Left ventricle myocardium superior (tissue), 1 donor: ENCODE data around the gene OBSCN. TPM values are rescaled to one million over a fixed set of nuclear protein-coding genes. Genes with fewer than 3 reads are reported as not detected.

ENCODE experiments used
- ATAC-seq: fragments of 200-7000 bp; cut with Tn5 transposase; one replicate; pipeline ENCODE4 v1.9.1; 2020; ENCODE audit warnings: mild to moderate bottlenecking, moderate library complexity
- DNase-seq: peaks from one replicate; pipeline ENCODE4 v3.0.0-alpha.2; 2020
- intact Hi-C: fragments of 100-400 bp; cut with micrococcal nuclease; formaldehyde crosslinking; loops from one replicate; pipeline ENCODE4 v1.11.0; 2022
- total RNA-seq: library from RNA; stranded (reverse); fragmentation: NEBNext Ultra II Directional; extraction: Animal tissue kit (Norgen Biotek cat#: 25700); gene quantifications from one replicate; pipeline ENCODE4 v1.2.1, GENCODE V29; 2021
- donor health status: DM: no; HTN: yes; CAD: no; lungs with severe emphysema.

OBSCN gene
- total RNA-seq, 1 donor from 2014 or later = 316 TPM

DNA sequence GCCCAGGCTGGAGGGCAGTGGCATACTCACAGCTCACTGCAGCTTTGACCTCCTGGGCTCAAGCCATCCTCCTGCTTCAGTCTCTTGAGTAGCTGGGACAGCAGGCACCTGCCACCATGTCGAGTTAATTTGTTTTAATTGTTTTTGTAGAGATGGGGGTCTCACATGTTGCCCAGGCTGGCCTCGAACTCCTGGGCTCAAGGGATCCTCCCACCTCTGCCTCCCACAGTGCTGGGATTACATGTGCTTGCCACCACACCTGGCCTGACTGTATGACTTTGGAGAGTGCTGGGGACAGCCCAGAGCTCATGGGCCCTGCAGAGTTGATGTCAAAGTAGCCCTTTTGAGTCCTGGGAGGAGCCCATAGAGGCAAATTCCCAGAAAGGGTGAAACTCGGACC, 1.8 kb downstream of the OBSCN start:
- intact Hi-C loops = no loop called here
- DNase-seq (no peak), ATAC-seq (no peak)

DNA sequence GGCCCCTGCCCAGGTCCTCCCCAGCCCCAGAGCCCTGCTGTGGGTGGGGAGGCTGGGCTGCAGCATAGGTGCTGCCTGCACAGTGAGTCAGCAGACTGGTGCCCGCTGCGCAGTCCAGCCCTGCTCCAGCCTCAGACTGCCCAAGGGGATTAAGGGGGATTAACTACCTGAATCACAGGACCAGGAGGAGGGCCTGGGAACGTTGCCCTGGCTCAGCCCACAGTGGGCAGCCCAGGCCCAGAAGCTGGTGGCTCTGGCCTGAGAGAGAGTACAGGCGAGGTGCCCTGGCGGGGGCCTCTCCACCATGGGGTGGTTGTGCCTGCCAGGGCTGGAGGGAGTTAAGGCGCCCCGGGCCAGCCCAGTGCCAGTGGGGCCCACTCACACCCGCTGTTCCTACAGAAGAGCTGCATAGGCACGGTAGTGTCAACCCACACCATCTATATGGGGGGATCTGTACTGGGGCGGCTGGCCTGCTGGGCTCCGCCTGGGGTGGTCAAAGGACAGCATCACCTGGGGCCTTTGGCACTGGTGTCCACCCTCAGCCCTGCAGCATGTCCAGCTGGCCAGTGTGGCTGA, 2.3 kb downstream of the OBSCN start:
- DNase-seq (peak; percentile 81), ATAC-seq (peak; percentile 41)
- intact Hi-C loops = no loop called here

DNA sequence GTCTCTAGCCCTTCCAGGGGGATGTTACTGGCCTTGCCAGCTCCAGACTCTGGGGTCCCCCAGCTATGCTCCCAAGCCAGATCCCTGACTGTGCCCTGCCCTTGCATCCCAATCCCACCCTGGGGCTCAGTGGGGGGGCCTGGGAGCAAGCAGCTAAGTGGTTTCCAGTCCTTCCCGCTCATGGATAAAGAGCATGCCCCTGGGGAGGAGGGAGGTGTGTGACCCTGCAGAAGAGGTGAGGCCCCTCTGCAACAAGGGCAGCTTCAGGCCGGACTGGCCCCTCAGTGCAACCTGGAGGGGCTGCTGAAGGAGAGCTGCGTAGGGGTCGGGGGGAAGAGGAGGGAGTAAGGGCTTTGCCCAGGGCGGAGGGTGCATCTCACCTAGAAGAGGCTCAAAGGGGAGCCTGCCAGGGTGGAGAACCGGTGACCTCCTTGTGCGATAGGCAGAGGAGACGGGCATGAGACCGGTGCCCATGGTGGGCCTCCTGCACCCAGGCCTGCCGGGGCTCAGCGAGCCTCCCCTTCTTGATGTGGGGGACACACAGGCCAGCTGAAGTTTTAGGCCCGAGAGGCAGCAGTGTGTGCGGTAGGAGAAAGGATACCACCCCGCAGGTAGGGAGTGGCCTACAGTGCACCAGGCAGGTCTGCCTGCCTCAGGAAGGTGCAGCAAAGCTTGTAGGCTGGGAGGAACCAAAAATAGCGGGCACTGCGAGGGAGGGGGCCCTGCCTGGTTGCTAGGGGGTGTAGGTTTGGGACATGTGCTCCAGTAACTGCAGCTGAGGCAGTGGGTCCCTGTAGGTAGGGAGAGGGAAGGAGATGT, 3.1 kb downstream of the OBSCN start:
- intact Hi-C loops = no loop called here
- ATAC-seq = no peak
- no peak for DNase-seq

DNA sequence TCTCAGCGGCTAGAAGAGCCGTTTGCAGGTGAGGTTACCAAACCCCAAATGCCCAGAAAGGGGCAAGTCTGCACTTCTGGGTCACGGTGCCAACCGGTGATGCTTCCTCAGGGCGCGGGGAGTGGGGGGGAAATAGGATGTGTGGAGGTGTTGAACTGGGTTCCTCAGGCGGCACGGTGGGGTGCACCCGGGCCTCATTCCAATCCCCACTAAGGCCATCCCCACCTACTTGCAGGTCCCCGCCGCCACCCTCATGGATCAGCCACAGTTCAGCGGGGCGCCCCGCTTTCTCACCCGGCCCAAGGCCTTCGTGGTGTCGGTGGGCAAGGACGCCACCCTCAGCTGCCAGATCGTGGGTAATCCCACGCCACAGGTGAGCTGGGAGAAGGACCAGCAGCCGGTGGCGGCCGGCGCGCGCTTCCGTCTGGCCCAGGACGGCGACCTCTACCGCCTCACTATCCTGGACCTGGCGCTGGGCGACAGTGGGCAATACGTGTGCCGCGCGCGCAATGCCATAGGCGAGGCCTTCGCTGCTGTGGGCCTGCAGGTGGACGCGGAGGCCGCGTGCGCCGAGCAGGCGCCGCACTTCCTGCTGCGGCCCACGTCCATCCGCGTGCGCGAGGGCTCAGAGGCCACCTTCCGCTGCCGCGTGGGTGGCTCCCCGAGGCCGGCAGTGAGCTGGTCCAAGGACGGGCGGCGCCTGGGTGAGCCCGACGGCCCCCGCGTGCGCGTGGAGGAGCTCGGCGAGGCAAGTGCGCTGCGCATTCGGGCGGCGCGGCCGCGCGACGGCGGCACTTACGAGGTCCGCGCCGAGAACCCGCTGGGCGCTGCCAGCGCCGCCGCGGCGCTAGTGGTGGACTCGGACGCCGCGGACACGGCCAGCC, 3.9 kb downstream of the OBSCN start:
- intact Hi-C loops = no loop called here
- ATAC-seq = no peak
- no peak for DNase-seq

DNA sequence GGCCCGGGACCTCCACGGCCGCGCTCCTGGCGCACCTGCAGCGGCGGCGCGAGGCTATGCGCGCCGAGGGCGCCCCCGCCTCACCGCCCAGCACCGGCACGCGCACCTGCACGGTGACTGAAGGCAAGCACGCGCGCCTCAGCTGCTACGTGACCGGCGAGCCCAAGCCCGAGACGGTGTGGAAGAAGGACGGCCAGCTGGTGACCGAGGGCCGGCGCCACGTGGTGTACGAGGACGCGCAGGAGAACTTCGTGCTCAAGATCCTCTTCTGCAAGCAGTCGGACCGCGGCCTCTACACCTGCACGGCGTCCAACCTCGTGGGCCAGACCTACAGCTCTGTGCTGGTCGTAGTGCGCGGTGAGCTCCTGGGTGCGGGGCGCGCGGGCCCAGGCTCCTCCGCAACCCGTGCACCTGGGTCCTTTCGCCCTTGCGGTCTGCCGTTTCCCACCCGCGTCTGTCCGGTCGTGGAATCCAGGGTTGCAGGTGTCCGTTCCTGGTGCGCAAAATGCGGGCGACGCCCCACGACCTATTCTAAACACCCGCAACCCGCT, 4.6 kb downstream of the OBSCN start:
- intact Hi-C loops = no loop called here
- ATAC-seq (no peak), DNase-seq (no peak)

DNA sequence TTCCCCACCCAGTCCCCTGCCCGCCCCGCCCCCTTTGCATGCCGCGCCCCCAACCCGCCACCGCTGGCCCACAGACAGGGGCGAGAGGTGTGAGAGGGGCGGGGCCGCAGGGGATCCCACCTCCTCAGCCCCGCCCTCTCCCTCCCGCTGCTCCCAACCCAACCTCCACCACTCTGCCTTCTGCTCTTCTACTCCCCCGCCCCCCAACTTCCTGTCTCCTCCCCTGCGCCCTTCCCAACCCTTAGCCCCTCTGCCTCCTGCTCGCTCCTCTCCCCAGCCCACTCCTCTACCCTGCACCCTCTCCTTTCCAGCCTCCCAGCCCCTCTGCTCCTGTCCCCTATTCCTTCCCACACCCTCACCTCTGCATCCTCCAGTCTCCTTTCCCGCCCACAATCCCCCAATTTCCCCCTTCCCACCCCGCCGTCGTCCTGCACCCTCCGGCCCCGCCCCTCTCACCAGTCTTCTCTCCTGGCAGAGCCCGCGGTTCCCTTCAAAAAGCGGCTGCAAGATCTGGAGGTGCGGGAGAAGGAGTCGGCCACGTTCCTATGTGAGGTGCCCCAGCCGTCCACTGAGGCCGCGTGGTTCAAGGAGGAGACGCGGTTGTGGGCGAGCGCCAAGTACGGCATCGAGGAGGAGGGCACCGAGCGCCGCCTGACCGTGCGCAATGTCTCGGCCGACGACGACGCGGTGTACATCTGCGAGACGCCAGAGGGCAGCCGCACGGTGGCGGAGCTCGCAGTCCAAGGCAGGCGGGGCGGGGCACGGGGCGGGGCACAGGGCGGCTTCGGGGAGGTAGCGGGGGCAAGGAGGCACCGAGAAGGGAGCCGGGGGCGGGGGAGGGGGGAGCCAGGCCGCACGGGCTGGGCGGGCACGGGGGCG, 5.4 kb downstream of the OBSCN start:
- intact Hi-C loops = no loop called here
- DNase-seq (peak; percentile 90), ATAC-seq (peak; percentile 52)

DNA sequence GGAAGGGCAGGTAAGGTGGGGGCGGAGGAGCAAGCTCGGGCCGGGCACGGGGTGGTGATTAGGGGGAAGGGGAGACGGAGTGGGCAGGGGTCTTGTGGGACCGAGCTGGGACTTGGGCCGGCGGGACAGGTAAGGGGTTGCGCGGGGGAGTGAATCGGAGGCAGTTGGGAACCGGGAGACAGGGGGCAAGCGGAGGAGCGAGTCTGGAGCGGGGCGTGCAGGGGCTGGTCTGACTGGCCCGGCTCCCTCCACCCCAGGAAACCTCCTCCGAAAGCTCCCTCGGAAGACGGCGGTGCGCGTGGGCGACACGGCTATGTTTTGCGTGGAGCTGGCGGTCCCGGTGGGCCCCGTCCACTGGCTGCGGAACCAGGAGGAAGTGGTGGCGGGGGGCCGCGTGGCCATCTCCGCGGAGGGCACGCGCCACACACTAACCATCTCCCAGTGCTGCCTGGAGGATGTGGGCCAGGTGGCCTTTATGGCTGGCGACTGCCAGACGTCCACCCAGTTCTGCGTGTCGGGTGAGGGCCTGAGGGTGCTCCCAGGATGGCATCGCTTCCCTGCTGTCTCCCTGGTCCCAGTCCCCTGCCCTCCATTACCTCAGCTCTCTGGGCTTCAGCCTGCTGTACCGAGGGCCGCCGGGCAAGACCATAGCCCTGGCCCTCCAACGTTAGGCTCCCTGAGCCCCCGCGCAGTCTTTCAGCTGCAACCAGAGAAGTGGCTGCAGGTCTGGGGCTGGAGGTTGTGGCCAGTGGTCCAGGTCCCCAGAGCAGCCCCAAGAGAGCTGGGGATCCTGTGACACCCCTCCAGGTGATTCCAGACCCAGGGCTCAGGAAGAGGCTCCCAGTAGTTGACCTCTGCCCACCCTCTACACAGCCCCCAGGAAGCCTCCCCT, 6.3 kb downstream of the OBSCN start:
- intact Hi-C loops = no loop called here
- ATAC-seq = no peak

DNA sequence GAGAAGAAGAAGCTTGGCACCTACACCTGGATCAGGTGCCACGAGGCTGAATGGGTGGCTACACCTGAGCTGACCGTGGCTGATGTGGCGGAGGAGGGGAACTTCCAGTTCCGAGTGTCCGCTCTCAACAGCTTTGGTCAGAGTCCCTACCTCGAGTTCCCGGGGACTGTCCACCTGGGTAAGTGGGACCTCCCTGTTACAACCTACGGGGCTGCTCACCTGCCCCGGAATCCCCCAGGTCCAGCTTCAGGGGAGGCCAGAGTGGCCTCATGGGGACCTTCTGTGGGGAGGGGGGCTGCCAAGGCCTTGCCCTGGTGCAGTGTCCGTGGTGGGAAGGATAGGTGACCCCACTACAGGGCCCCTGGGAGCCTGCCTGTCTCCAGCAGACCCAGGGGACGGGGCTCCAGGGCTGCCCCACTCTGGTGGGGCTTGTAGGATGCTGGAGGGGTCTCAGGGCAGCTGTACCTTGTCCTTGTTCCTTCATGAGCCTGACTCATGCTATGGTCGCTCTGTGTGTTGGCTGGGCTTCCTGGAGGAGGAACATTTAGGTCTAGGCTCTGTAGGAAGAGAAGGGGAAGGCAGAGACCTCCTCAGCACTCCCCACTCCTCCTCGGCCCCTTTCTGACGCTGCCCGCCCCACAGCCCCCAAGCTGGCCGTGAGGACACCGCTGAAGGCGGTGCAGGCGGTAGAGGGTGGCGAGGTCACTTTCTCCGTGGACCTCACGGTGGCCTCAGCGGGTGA, 7.2 kb downstream of the OBSCN start:
- DNase-seq = no peak
- intact Hi-C loops = no loop called here
- no peak for ATAC-seq

More for the DNA sequence above, 6.3 kb downstream of the OBSCN start:
- no peak for DNase-seq

DNA sequence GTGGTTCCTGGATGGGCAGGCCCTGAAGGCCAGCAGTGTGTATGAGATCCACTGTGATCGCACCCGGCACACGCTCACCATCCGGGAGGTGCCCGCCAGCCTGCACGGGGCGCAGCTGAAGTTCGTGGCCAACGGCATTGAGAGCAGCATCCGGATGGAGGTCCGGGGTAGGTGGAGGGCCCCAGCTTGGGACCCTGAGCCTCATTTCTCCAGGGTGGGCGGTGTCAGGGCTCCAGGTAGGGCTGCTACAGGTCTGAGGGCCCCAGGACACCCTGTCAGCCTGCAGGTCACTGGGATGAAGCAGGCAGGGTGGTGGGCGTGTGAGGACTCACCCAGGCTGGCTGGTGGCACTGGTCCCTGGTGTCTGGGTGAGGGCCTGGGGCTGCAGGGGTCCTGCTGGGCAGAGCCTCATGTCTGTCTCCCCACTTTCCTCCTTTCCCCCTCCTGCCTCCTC, 7.8 kb downstream of the OBSCN start:
- ATAC-seq (no peak), DNase-seq (no peak)
- intact Hi-C loops = no loop called here

DNA sequence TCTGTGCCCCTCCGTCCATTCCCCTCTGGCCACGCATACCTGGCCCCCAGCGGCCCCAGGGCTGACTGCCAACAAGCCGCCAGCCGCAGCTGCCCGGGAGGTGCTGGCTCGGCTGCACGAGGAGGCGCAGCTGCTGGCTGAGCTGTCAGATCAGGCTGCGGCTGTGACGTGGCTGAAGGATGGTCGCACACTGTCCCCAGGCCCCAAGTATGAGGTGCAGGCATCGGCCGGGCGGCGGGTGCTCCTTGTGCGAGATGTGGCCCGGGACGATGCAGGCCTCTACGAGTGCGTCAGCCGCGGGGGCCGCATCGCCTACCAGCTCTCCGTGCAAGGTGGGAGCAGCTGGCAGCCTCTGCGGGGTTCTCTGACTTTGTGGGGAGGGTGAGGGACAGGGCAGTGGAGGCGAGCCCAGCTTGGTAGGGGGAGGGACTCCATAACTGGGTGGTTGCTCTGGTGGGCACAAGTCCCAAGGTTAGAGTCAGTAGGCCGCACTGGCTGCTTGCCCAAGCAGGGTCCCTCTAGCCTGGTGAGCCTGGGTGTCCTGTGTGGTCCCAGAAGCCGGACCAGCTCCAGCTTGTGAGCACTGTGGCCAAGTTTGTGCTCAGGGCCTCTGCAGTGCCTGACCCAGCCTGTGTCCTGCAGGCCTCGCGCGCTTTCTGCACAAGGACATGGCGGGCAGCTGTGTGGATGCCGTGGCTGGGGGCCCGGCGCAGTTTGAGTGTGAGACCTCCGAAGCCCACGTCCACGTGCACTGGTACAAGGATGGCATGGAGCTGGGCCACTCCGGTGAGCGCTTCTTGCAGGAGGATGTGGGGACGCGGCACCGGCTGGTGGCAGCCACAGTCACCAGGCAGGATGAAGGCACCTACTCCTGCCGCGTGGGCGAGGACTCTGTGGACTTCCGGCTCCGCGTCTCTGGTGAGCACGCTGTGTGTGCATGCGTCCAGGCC, 8.8 kb downstream of the OBSCN start:
- DNase-seq (peak; percentile 80), ATAC-seq (peak; percentile 42)
- intact Hi-C loops = no loop called here

DNA sequence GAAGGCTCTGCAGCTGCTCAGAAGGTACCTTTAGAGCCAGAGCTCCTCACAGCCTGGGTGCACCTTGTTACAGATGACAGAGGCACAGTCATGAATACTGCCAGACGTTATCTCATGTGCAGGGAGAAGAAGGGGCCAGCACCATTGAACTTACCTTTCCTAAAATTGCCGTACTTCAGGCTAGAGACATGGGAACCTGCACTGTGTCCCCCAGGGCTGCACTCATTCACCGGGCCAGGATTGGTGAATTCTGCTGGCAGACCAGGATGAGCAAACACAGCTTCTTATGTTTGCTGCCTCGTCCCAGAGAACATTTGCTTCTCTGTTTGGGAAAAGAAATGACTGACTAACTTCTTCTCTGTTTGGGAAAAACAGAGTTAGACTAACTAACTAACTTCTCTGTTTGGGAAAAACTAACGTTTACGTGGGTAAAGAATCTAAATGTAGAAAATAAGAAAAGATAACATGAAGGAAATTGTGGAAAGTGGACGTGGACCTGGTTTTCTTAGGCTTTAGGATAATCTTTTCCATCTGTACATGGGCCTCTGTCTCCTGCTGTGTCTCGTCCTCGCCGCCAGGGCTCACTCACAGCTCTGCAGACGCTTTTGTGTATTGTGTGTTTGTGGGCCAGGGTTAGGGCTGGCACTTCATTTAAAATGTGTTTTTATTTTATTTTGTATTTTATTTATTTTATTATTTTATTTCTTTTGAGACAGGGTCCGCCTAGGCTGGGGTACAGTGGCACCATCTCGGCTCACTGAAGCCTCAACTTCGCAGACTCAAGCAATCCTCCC, 9.9 kb downstream of the OBSCN start:
- ATAC-seq = no peak
- DNase-seq = no peak
- intact Hi-C loops = no loop called here

DNA sequence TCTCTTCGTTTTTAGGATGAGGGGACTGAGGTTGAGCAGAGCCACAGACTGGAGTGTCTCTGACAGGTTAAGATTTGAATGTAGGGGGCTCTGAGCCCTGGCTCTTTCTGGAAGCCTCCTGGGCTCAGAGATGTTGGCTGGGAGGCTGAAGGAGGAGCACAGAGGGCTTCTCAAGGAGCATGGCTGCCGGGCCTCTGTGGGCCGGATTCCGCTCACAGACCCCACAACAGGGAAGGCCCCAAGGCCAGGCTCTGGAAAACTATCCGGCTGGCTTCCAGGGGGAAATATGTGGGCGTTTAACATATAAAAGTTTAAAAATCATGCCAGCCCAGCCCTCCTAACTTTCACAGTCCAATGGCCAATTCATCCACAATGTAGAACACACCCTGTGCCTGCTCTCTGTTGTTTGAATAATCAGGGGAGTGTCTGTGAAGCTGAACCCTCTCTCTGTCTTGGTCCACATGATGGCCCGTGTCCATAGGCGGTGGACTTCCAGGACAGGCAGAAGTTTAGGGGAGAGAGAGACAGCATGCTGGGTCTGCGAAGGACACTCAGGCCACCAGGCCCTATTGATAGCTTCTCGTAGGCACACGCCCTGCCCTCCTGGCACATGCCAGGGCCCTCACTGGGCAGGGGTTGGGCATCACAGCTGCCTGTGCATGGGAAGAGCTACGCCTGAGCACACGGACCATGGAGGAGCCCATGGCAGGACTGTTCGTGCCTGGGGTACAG, 10.8 kb downstream of the OBSCN start:
- intact Hi-C loops = no loop called here
- peak; percentile 26 for ATAC-seq
- no peak for DNase-seq

DNA sequence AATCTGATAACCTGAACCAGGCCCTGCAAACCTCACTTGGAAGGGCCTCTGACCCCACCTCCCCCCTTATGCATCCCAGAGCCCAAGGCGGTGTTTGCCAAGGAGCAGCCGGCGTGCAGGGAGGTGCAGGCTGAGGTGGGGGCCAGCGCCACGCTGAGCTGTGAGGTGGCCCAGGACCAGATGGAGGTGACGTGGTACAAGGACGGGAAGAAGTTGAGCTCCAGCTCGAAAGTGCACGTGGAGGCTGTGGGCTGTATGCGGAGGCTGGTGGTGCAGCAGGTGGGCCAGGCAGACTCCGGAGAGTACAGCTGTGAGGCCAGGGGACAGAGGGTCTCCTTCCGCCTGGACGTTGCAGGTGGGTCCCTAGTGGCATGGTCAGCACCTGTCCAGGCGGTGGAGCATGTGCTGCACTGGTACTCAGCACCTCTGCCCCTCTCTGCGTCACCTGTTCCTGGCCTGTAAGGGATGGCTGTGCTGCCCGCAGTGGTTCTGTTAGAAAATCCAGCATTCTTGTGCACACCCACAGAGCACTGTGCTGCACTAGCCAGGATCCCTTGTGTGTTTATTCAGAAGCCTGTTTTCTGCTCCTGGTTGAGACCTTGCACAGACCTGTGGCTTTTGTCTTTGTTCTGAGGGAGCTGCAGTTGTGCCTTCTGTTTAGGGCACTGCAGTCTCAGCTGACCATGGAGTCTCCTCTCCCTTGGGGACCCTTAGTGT, 11.6 kb downstream of the OBSCN start:
- intact Hi-C loops = no loop called here
- ATAC-seq (no peak), DNase-seq (no peak)
